Tibial nerve (tissue), 4 donors: ENCODE measurements around the gene IFNG.

Source experiments
- EP300 ChIP-seq, 2 donors: sonication (generic); formaldehyde crosslinking; IDR thresholded peaks; one replicate each; pipeline ENCODE4 v1.6.1; 2017; ENCODE audit warnings: antibody characterized with exemption in 2 of 2, mild to moderate bottlenecking in 1 of 2
- POLR2A ChIP-seq, 2 donors: fragments of 450-650 bp; IDR thresholded peaks; one replicate each; pipeline ENCODE4 v1.6.1; 2017; ENCODE audit warnings: antibody characterized with exemption in 2 of 2, mild to moderate bottlenecking in 2 of 2, moderate library complexity in 2 of 2
- TF ChIP-seq, protein P1 (sequence below), 5 experiments: fragments of 200-600 bp in 3 of 5; fragments of 450-650 bp in 2 of 5; sonication (generic) in 3 of 5; IDR thresholded peaks; one replicate each; pipeline ENCODE4 v1.5.1; 2016 to 2019; ENCODE audit warnings: antibody characterized with exemption in 5 of 5, mild to moderate bottlenecking in 3 of 5, moderate library complexity in 2 of 5

DNA sequence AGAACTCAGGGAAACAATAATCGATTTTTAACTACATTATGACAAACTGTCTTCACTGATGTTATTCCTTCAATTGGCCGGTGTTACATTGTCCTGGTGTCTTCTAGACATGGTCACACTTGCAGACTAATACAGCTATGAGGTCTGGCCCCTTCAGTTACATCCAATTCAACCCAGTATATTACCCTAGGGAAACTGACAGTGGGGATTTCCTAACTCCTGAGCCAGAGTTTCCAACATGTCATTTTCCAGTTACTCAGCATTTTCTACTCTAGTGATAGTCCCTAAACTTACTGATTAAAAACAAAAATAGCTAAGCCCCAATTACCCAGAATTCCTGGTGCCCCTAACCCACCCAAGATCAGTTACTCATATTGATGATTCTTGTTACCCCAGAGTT, 21.1 kb downstream of the IFNG start:
- TF ChIP-seq, protein P1, sequence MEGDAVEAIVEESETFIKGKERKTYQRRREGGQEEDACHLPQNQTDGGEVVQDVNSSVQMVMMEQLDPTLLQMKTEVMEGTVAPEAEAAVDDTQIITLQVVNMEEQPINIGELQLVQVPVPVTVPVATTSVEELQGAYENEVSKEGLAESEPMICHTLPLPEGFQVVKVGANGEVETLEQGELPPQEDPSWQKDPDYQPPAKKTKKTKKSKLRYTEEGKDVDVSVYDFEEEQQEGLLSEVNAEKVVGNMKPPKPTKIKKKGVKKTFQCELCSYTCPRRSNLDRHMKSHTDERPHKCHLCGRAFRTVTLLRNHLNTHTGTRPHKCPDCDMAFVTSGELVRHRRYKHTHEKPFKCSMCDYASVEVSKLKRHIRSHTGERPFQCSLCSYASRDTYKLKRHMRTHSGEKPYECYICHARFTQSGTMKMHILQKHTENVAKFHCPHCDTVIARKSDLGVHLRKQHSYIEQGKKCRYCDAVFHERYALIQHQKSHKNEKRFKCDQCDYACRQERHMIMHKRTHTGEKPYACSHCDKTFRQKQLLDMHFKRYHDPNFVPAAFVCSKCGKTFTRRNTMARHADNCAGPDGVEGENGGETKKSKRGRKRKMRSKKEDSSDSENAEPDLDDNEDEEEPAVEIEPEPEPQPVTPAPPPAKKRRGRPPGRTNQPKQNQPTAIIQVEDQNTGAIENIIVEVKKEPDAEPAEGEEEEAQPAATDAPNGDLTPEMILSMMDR (IDR thresholded peaks at IDR 0.05) = no peak
- no peak for TF ChIP-seq POLR2A (IDR thresholded peaks at IDR 0.05)
- no peak for TF ChIP-seq EP300 (IDR thresholded peaks at IDR 0.05)
